ENCODE results near the gene PAPSS2.

DNA sequence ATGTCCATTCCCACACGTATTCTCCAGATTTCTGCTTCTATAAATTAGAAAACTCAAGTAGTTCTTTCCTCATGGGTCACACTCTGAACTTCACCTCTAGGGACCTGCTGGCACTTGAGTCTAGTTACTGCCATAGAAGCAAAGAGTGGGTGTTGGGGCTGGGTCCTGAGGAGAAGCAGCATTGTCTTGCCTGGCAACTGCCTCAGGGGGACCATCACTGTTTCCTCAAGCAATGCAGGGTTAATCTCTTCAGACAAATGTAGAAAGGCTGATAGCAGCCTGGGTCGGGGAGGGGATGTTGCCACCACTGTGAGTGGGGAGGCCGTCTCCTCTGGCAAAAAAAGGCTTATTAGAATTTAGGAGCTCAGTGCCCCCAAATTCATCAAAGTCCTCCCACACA lies 20.2 kb upstream of the PAPSS2 start:
- TF ChIP-seq, protein P1, sequence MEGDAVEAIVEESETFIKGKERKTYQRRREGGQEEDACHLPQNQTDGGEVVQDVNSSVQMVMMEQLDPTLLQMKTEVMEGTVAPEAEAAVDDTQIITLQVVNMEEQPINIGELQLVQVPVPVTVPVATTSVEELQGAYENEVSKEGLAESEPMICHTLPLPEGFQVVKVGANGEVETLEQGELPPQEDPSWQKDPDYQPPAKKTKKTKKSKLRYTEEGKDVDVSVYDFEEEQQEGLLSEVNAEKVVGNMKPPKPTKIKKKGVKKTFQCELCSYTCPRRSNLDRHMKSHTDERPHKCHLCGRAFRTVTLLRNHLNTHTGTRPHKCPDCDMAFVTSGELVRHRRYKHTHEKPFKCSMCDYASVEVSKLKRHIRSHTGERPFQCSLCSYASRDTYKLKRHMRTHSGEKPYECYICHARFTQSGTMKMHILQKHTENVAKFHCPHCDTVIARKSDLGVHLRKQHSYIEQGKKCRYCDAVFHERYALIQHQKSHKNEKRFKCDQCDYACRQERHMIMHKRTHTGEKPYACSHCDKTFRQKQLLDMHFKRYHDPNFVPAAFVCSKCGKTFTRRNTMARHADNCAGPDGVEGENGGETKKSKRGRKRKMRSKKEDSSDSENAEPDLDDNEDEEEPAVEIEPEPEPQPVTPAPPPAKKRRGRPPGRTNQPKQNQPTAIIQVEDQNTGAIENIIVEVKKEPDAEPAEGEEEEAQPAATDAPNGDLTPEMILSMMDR (IDR thresholded peaks at IDR 0.05; ENCODE audit: poor library complexity) = no peak
- TF ChIP-seq EZH2 (IDR thresholded peaks at IDR 0.05; ENCODE audit: borderline replicate concordance) (no peak), EZH2phosphoT487 (IDR thresholded peaks at IDR 0.05; ENCODE audit: low read depth, severe bottlenecking, unreplicated experiment) (no peak)
